ENCODE results near the gene STBD1. TPM values are rescaled to one million over a fixed set of nuclear protein-coding genes. Genes with fewer than 3 reads are reported as not detected.
"Not testable (repeated sequence)": the region's sequence is repeated elsewhere in the genome, so short reads cannot be mapped to it uniquely, and the experiment has no call there.

STBD1 gene
- total RNA-seq, 4 donors from 2014 or later = 2.3 to 11.1 (median 6.7) TPM

DNA sequence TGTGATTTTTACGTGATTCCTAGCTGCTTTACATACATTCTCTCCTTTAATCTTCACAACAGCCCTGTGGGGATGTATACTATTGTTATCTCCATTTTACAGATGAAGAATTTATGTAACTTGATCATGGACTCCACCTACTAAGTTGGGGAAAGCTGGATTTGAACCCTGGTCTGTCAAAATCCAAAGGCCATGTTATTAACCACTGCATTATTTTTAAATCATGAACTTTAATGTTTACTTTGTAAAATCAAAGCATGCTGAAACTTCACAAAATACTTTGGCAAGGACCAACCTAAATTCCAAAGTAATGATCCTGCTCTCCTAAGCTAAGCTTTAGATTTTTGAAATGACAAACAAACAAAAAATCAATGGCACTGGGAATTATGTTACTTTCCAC, 28.9 kb upstream of the STBD1 start:
- H3K27ac ChIP-seq = no peak overlapping the region
- no peaks in the 10 kb centered on the region for H3K4me1 ChIP-seq

DNA sequence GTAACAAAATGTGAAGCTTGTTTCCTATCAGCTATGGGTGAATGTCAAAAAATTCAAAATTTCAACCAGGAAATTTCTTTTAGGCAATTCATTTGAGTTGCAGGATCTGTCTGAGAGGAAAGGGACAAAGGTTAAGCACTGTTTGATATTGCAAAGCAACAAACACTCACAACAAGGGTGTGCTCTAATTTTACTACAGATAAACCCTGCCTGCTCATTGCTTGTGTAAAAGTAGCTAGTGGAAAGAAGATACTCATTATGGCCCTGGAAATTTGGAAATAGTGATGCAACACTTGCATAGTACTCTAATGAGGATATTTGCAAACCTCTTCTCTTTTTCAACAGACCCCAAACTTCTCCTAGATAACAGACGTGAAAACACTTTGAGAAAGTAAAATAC, 27.9 kb upstream of the STBD1 start:
- H3K27me3 ChIP-seq = no peaks in the 10 kb centered on the region
- no peaks in the 10 kb centered on the region for H3K9me3 ChIP-seq
- no peak for TF ChIP-seq POLR2A (IDR thresholded peaks at IDR 0.05)
- TF ChIP-seq, protein P1, sequence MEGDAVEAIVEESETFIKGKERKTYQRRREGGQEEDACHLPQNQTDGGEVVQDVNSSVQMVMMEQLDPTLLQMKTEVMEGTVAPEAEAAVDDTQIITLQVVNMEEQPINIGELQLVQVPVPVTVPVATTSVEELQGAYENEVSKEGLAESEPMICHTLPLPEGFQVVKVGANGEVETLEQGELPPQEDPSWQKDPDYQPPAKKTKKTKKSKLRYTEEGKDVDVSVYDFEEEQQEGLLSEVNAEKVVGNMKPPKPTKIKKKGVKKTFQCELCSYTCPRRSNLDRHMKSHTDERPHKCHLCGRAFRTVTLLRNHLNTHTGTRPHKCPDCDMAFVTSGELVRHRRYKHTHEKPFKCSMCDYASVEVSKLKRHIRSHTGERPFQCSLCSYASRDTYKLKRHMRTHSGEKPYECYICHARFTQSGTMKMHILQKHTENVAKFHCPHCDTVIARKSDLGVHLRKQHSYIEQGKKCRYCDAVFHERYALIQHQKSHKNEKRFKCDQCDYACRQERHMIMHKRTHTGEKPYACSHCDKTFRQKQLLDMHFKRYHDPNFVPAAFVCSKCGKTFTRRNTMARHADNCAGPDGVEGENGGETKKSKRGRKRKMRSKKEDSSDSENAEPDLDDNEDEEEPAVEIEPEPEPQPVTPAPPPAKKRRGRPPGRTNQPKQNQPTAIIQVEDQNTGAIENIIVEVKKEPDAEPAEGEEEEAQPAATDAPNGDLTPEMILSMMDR (IDR thresholded peaks at IDR 0.05) = no peak
- TF ChIP-seq EP300 (IDR thresholded peaks at IDR 0.05) = no peak
- no peak overlapping the region for H3K27ac ChIP-seq
- no peaks in the 10 kb centered on the region for H3K36me3 ChIP-seq
- H3K4me1 ChIP-seq = no peaks in the 10 kb centered on the region
- DNase-seq (ENCODE audit: low spot score in 2 of 2) = no peak
- 65 to 75% methylated on average over 1 of the region's 1 CpG for WGBS, 2 donors
- no peak overlapping the region for H3K4me3 ChIP-seq

More for the DNA sequence above, 28.9 kb upstream of the STBD1 start:
- Histone ChIP-seq H3K9me3 (no peaks in the 10 kb centered on the region), H3K27me3 (no peaks in the 10 kb centered on the region), H3K36me3 (no peaks in the 10 kb centered on the region), H3K4me3 (no peak overlapping the region)
- DNase-seq (ENCODE audit: low spot score in 2 of 2) = no peak
- WGBS, 2 donors = 61 to 62% methylated on average over 1 of the region's 1 CpG
- no peak for TF ChIP-seq POLR2A (IDR thresholded peaks at IDR 0.05)
- no peak for TF ChIP-seq EP300 (IDR thresholded peaks at IDR 0.05)
- TF ChIP-seq, protein P1 (IDR thresholded peaks at IDR 0.05) = no peak

DNA sequence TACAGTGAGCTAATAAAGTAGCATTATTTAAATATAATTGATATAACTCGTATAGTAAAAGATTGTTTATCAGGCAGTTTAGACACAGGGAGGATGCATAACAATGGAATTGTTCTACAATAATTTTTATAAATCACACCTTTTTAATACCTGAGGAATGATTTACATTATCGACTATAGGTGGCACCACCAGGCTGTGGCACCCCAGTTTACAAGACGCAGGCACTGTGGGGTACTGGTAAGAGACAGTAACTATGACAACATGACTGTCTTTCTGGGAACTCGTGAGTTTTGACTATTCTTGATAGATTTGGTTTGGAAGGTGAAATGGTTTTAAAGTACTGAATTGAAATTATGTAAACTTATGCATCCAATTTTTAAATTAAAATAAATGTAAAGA, 27.1 kb upstream of the STBD1 start:
- H3K9me3 ChIP-seq = no peaks in the 10 kb centered on the region
- TF ChIP-seq EP300 (IDR thresholded peaks at IDR 0.05) (no peak), POLR2A (IDR thresholded peaks at IDR 0.05) (no peak)
- TF ChIP-seq, protein P1 (IDR thresholded peaks at IDR 0.05) = no peak
- no peaks in the 10 kb centered on the region for H3K27me3 ChIP-seq
- DNase-seq (ENCODE audit: low spot score in 2 of 2) = no peak
- H3K36me3 ChIP-seq = no peaks in the 10 kb centered on the region
- H3K4me1 ChIP-seq = no peaks in the 10 kb centered on the region
- H3K4me3 ChIP-seq = no peak overlapping the region
- WGBS, 2 donors = 75 to 83% methylated on average over 4 of the region's 4 CpGs
- H3K27ac ChIP-seq = no peak overlapping the region

DNA sequence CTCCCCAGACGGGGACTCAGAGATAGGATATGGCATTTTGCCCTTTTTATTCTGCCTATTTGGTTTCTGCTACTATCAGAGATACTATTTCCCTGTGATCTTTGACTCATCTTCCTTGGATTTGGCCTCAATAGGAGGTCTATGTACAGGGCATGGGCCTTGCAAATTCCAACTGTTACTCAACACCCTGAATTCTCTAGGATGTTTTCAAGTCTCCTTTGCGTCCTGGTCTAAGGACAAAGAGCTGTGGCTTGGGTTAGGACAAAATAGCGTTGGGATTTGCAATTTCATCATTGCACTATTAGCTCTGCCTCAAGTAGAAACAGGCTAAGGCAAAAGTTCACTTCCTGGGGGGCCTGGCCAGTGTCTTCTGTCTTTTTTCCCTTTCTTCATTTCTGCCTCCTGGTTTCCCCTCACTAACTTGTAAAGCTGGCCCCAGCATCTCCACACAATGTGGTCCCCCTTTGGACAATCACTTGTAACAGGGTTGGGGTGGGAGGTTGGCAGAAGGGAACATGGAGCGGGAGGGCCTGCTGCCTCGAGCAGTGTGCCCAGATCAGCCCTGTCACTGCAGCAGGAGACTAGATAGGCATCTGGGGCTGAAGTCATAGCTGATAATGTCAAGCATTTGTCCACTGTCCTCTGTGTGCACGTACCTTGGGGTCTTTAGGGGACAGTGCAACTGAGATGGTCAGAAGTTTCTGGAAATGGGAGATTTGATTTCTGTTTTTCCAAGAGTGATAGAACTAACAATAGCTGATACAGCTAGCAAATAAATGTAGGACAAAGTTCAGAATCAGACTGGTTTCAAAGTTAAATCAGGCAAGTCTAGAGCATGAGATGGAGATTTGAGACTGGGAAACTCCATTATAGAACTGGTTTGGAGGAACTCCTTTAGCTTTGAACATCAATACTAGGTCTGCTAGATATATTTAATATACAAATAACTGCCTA, 25.8 kb upstream of the STBD1 start:
- DNase-seq (ENCODE audit: low spot score in 2 of 2) = no peak
- Histone ChIP-seq H3K27ac (no peak overlapping the region), H3K9me3 (peaks cover 0 to 1% (median 0%) of the 10 kb centered on the region in 4 donors), H3K4me1 (no peaks in the 10 kb centered on the region), H3K27me3 (no peaks in the 10 kb centered on the region), H3K4me3 (no peak overlapping the region), H3K36me3 (no peaks in the 10 kb centered on the region)
- TF ChIP-seq, protein P1 (IDR thresholded peaks at IDR 0.05) = no peak
- no peak for TF ChIP-seq POLR2A (IDR thresholded peaks at IDR 0.05)
- no peak for TF ChIP-seq EP300 (IDR thresholded peaks at IDR 0.05)
- WGBS, 2 donors = 71 to 76% methylated on average over 6 of the region's 6 CpGs

DNA sequence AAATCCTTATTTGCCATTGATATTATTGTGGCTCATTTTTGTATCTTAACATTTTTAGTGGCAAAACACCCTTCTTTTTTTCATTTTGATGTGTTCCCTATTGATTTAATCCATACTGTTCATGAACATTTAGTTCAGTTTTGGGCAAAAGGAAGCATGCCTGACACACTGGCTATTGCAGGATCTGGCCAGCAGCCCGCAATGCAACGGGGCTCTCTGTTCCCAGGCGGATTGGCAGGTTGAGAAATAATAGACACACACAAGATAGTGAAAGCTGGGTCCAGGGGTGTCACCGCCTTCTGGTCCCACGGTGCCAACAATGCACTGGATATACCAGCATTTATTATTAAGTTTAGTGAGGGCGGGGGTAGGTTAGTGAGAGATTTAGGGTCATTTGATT, 24.9 kb upstream of the STBD1 start:
- not testable (repeated sequence) for H3K4me3 ChIP-seq; H3K27me3 ChIP-seq; H3K9me3 ChIP-seq; H3K27ac ChIP-seq; DNase-seq (ENCODE audit: low spot score in 2 of 2); H3K4me1 ChIP-seq; H3K36me3 ChIP-seq
- WGBS, 2 donors = 74 to 79% methylated on average over 6 of the region's 6 CpGs

Measured in tibial nerve (tissue), 4 donors.